DMS 273 (cell line): ENCODE measurements around the gene YIF1A.
"Not testable (repeated sequence)": the region's sequence is repeated elsewhere in the genome, so short reads cannot be mapped to it uniquely, and the experiment has no call there.

ENCODE experiments used
- DNase-seq: peaks from one replicate; lab custom pipeline; 2025; ENCODE audit not compliant: unreplicated experiment; lab: John Stamatoyannopoulos, UW

Gene YIF1A

GRCh38 chr11:66272596-66272995 is 16.3 kb downstream of the YIF1A start:
- no peak for DNase-seq

GRCh38 chr11:66271816-66272215 is 17.1 kb downstream of the YIF1A start:
- no peak for DNase-seq

GRCh38 chr11:66268952-66269905 is 19.7 kb downstream of the YIF1A start:
- DNase-seq, result peak; percentile 46

- DNase-seq, result peak; percentile 99
Measured at GRCh38 chr11:66268244-66268951, 20.5 kb downstream of the YIF1A start, which contains the start of gene RAB1B. TSS of gene RAB1B (plus strand) at chr11:66268639. CDS start at chr11:66268680, 41 bp downstream.

- DNase-seq, result peak; percentile 86
Measured at GRCh38 chr11:66267379-66268243, 21.3 kb downstream of the YIF1A start.

GRCh38 chr11:66267039-66267378 is 21.9 kb downstream of the YIF1A start:
- no peak for DNase-seq

GRCh38 chr11:66266378-66267038 is 22.4 kb downstream of the YIF1A start:
- no peak for DNase-seq

- no peak for DNase-seq
Measured at GRCh38 chr11:66265531-66266377, 23.2 kb downstream of the YIF1A start.

- peak; percentile 35 for DNase-seq
Measured at GRCh38 chr11:66264914-66265313, 24.0 kb downstream of the YIF1A start.

GRCh38 chr11:66264383-66264782 is 24.6 kb downstream of the YIF1A start:
- DNase-seq, result no peak

- DNase-seq, result no peak
Measured at GRCh38 chr11:66263785-66264184, 25.2 kb downstream of the YIF1A start.

GRCh38 chr11:66263231-66263630 is 25.7 kb downstream of the YIF1A start:
- no peak for DNase-seq

- no peak for DNase-seq
Measured at GRCh38 chr11:66262696-66263095, 26.2 kb downstream of the YIF1A start.

GRCh38 chr11:66262191-66262590 is 26.8 kb downstream of the YIF1A start:
- DNase-seq, result no peak

- DNase-seq, result no peak
Measured at GRCh38 chr11:66261578-66261977, 27.4 kb downstream of the YIF1A start.

- peak; percentile 64 for DNase-seq
Measured at GRCh38 chr11:66259956-66260355, 29.0 kb downstream of the YIF1A start.

- DNase-seq, result no peak
Measured at GRCh38 chr11:66259225-66259624, 29.7 kb downstream of the YIF1A start.

- no peak for DNase-seq
Measured at GRCh38 chr11:66258473-66258893, 30.5 kb downstream of the YIF1A start.

- not testable (repeated sequence) for DNase-seq
Measured at GRCh38 chr11:66253081-66253480, 35.9 kb downstream of the YIF1A start.

- no peak for DNase-seq
Measured at GRCh38 chr11:66251809-66252208, 37.1 kb downstream of the YIF1A start.
